GM12878 (cell line): ENCODE results near the gene AHNAK.

Experiments used
- MXI1 ChIP-seq: fragments of 150-350 bp; IDR thresholded peaks from 2 replicates; pipeline ENCODE4 v1.6.1; 2011; ENCODE audit warnings: low read depth, mild to moderate bottlenecking, inconsistent platforms, low read length, improper control_type of control experiment
- POLR2A ChIP-seq: IDR thresholded peaks from 2 replicates; pipeline ENCODE4 v1.6.1; 2011; ENCODE audit warnings: low read depth, mild to moderate bottlenecking, low read length
- POLR2AphosphoS5 ChIP-seq: IDR thresholded peaks from 2 replicates; pipeline ENCODE4 v1.6.1; 2011; ENCODE audit warnings: mild to moderate bottlenecking, low read length, inconsistent platforms
- SIN3A ChIP-seq: IDR thresholded peaks from 2 replicates; pipeline ENCODE4 v1.6.1; 2012; ENCODE audit warnings: low read depth, low read length, improper control_type of control experiment
- SIX5 ChIP-seq: IDR thresholded peaks from 2 replicates; pipeline ENCODE4 v1.6.1; 2011; ENCODE audit warnings: mild to moderate bottlenecking, low read depth, low read length, moderate library complexity; ENCODE audit not compliant: severe bottlenecking
- TF ChIP-seq, protein P1 (sequence below): fragments of 450-650 bp; IDR thresholded peaks from 2 replicates; pipeline ENCODE4 v1.6.1; 2017; ENCODE audit warnings: mild to moderate bottlenecking
- TF ChIP-seq, protein P2 (sequence below): IDR thresholded peaks from 2 replicates; pipeline ENCODE4 v1.6.1; 2011; ENCODE audit warnings: borderline replicate concordance, low read depth, mild to moderate bottlenecking, moderate library complexity, mixed read lengths, low read length; ENCODE audit not compliant: insufficient read depth; ENCODE audit errors: extremely low read length
- TF ChIP-seq, protein P3 (sequence below), 3 experiments: IDR thresholded peaks in 2 of 3; conservative IDR thresholded peaks in 1 of 3; 2 replicates each; pipeline ENCODE4 v1.5.1; 2011; ENCODE audit warnings: low read depth in 3 of 3, low read length in 3 of 3, mild to moderate bottlenecking in 3 of 3, control low read depth in 2 of 3, moderate library complexity in 2 of 3, inconsistent platforms in 1 of 3, mixed read lengths in 1 of 3; ENCODE audit not compliant: control insufficient read depth in 2 of 3, insufficient read depth in 1 of 3; ENCODE audit errors: extremely low read depth in 1 of 3

DNA sequence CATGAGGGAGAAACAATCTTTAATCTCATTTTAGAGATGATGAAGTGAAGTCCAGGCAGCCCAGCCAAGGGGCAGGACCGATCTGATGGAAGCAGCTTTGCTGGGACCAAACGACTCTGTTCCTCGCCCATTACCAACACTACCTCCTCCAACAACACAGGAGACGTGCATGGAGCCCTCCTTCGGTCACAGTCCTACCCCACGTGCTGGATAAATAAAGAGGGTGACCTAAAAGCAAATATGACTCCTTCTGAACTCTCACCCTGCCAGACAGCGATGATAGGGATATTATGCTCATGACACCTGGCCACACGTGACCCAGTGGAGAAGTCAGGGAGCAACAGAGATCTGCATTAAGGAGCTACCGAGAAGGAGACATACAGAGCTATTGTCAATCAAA lies 101.8 kb downstream of the AHNAK start:
- TF ChIP-seq, protein P1, sequence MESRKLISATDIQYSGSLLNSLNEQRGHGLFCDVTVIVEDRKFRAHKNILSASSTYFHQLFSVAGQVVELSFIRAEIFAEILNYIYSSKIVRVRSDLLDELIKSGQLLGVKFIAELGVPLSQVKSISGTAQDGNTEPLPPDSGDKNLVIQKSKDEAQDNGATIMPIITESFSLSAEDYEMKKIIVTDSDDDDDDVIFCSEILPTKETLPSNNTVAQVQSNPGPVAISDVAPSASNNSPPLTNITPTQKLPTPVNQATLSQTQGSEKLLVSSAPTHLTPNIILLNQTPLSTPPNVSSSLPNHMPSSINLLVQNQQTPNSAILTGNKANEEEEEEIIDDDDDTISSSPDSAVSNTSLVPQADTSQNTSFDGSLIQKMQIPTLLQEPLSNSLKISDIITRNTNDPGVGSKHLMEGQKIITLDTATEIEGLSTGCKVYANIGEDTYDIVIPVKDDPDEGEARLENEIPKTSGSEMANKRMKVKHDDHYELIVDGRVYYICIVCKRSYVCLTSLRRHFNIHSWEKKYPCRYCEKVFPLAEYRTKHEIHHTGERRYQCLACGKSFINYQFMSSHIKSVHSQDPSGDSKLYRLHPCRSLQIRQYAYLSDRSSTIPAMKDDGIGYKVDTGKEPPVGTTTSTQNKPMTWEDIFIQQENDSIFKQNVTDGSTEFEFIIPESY: no peak
- no peak for TF ChIP-seq MXI1
- no peak for TF ChIP-seq POLR2AphosphoS5
- no peak for TF ChIP-seq SIX5
- no peak for TF ChIP-seq SIN3A
- TF ChIP-seq, protein P2, sequence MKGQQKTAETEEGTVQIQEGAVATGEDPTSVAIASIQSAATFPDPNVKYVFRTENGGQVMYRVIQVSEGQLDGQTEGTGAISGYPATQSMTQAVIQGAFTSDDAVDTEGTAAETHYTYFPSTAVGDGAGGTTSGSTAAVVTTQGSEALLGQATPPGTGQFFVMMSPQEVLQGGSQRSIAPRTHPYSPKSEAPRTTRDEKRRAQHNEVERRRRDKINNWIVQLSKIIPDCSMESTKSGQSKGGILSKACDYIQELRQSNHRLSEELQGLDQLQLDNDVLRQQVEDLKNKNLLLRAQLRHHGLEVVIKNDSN: no peak
- TF ChIP-seq, protein P3, sequence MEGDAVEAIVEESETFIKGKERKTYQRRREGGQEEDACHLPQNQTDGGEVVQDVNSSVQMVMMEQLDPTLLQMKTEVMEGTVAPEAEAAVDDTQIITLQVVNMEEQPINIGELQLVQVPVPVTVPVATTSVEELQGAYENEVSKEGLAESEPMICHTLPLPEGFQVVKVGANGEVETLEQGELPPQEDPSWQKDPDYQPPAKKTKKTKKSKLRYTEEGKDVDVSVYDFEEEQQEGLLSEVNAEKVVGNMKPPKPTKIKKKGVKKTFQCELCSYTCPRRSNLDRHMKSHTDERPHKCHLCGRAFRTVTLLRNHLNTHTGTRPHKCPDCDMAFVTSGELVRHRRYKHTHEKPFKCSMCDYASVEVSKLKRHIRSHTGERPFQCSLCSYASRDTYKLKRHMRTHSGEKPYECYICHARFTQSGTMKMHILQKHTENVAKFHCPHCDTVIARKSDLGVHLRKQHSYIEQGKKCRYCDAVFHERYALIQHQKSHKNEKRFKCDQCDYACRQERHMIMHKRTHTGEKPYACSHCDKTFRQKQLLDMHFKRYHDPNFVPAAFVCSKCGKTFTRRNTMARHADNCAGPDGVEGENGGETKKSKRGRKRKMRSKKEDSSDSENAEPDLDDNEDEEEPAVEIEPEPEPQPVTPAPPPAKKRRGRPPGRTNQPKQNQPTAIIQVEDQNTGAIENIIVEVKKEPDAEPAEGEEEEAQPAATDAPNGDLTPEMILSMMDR (IDR thresholded peaks at IDR 0.05 in 2 of 3, conservative IDR thresholded peaks at IDR 0.05 in 1 of 3; ENCODE audit: control insufficient read depth in 2 of 3, extremely low read depth in 1 of 3, insufficient read depth in 1 of 3, low read depth in 3 of 3, low read length in 3 of 3): no peak
- no peak for TF ChIP-seq POLR2A
